DOHH2 (cell line): ENCODE results near the gene AMBRA1.

Experiments
- EZH2phosphoT487 ChIP-seq: fragments of 200-600 bp; sonication (generic); IDR thresholded peaks from 2 replicates; pipeline ENCODE4 v1.6.1; 2017; ENCODE audit warnings: borderline replicate concordance, mild to moderate bottlenecking, antibody characterized with exemption, low read length, moderate library complexity, mixed read lengths
- TF ChIP-seq, protein P1 (sequence below): fragments of 200-600 bp; sonication (generic); IDR thresholded peaks from one replicate; pipeline ENCODE4 v1.5.1; 2014; ENCODE audit warnings: antibody characterized with exemption, mild to moderate bottlenecking, low read depth, low read length; ENCODE audit not compliant: poor library complexity, severe bottlenecking

- TF ChIP-seq, protein P1, sequence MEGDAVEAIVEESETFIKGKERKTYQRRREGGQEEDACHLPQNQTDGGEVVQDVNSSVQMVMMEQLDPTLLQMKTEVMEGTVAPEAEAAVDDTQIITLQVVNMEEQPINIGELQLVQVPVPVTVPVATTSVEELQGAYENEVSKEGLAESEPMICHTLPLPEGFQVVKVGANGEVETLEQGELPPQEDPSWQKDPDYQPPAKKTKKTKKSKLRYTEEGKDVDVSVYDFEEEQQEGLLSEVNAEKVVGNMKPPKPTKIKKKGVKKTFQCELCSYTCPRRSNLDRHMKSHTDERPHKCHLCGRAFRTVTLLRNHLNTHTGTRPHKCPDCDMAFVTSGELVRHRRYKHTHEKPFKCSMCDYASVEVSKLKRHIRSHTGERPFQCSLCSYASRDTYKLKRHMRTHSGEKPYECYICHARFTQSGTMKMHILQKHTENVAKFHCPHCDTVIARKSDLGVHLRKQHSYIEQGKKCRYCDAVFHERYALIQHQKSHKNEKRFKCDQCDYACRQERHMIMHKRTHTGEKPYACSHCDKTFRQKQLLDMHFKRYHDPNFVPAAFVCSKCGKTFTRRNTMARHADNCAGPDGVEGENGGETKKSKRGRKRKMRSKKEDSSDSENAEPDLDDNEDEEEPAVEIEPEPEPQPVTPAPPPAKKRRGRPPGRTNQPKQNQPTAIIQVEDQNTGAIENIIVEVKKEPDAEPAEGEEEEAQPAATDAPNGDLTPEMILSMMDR, result no peak
- peak; percentile 90; the same call in 1 of the 2 replicates for TF ChIP-seq EZH2phosphoT487
Measured at GRCh38 chr11:46381819-46382645, 211.8 kb downstream of the AMBRA1 start.
